ENCODE measurements around the gene IRF2BP2. TPM values are rescaled to one million over a fixed set of nuclear protein-coding genes. Genes with fewer than 3 reads are reported as not detected.
A peak's percentile ranks its signal among the peaks of the same experiment; 100 is the strongest.

The IRF2BP2 gene
- total and polyA plus RNA-seq, 10 of the 15 experiments (the other 5 are each of a cell fraction or from before 2014, with no cell fraction given) = 7.5 to 114 (median 52.3) TPM

GRCh38 chr1:234597894-234598293 is 12.1 kb downstream of the IRF2BP2 start (continued):
- TF ChIP-seq, protein P1, sequence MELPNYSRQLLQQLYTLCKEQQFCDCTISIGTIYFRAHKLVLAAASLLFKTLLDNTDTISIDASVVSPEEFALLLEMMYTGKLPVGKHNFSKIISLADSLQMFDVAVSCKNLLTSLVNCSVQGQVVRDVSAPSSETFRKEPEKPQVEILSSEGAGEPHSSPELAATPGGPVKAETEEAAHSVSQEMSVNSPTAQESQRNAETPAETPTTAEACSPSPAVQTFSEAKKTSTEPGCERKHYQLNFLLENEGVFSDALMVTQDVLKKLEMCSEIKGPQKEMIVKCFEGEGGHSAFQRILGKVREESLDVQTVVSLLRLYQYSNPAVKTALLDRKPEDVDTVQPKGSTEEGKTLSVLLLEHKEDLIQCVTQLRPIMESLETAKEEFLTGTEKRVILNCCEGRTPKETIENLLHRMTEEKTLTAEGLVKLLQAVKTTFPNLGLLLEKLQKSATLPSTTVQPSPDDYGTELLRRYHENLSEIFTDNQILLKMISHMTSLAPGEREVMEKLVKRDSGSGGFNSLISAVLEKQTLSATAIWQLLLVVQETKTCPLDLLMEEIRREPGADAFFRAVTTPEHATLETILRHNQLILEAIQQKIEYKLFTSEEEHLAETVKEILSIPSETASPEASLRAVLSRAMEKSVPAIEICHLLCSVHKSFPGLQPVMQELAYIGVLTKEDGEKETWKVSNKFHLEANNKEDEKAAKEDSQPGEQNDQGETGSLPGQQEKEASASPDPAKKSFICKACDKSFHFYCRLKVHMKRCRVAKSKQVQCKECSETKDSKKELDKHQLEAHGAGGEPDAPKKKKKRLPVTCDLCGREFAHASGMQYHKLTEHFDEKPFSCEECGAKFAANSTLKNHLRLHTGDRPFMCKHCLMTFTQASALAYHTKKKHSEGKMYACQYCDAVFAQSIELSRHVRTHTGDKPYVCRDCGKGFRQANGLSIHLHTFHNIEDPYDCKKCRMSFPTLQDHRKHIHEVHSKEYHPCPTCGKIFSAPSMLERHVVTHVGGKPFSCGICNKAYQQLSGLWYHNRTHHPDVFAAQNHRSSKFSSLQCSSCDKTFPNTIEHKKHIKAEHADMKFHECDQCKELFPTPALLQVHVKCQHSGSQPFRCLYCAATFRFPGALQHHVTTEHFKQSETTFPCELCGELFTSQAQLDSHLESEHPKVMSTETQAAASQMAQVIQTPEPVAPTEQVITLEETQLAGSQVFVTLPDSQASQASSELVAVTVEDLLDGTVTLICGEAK (IDR thresholded peaks at IDR 0.05; ENCODE audit: borderline replicate concordance) = no peak
- no peak for TF ChIP-seq ZNF24 (IDR thresholded peaks at IDR 0.05)
- no peak for TF ChIP-seq RAD51 (IDR thresholded peaks at IDR 0.05)
- no peak for TF ChIP-seq POLR2A (IDR thresholded peaks at IDR 0.05; ENCODE audit: low read depth, low read length)
- no peak for TF ChIP-seq TCF7 (IDR thresholded peaks at IDR 0.05; ENCODE audit: borderline replicate concordance)
- TF ChIP-seq, protein P2, sequence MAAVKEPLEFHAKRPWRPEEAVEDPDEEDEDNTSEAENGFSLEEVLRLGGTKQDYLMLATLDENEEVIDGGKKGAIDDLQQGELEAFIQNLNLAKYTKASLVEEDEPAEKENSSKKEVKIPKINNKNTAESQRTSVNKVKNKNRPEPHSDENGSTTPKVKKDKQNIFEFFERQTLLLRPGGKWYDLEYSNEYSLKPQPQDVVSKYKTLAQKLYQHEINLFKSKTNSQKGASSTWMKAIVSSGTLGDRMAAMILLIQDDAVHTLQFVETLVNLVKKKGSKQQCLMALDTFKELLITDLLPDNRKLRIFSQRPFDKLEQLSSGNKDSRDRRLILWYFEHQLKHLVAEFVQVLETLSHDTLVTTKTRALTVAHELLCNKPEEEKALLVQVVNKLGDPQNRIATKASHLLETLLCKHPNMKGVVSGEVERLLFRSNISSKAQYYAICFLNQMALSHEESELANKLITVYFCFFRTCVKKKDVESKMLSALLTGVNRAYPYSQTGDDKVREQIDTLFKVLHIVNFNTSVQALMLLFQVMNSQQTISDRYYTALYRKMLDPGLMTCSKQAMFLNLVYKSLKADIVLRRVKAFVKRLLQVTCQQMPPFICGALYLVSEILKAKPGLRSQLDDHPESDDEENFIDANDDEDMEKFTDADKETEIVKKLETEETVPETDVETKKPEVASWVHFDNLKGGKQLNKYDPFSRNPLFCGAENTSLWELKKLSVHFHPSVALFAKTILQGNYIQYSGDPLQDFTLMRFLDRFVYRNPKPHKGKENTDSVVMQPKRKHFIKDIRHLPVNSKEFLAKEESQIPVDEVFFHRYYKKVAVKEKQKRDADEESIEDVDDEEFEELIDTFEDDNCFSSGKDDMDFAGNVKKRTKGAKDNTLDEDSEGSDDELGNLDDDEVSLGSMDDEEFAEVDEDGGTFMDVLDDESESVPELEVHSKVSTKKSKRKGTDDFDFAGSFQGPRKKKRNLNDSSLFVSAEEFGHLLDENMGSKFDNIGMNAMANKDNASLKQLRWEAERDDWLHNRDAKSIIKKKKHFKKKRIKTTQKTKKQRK (IDR thresholded peaks at IDR 0.05; ENCODE audit: low read depth, low read length) = no peak
- peak; percentile 60; the same call in 1 of the 2 replicates for TF ChIP-seq ZNF217 (IDR thresholded peaks at IDR 0.05)
- no peak for TF ChIP-seq KAT2A (conservative IDR thresholded peaks at IDR 0.05; ENCODE audit: control insufficient read depth, low read depth, low read length)
- TF ChIP-seq IKZF1 (conservative IDR thresholded peaks at IDR 0.05) = no peak
- TF ChIP-seq BRCA1 (IDR thresholded peaks at IDR 0.05; ENCODE audit: low read depth, low read length) = no peak
- TF ChIP-seq NR2F1 (conservative IDR thresholded peaks at IDR 0.05) = no peak
- TF ChIP-seq ASH2L (IDR thresholded peaks at IDR 0.05; ENCODE audit: borderline replicate concordance, low read depth) = no peak
- TF ChIP-seq ZBED1 (IDR thresholded peaks at IDR 0.05; ENCODE audit: borderline replicate concordance) = no peak
- no peak for TF ChIP-seq REST (IDR thresholded peaks at IDR 0.05; ENCODE audit: low read depth, low read length)
- no peak for TF ChIP-seq PRDM15 (CRISPR knock-in tag; IDR thresholded peaks at IDR 0.05)
- peak; percentile 12; the same call in 1 of the 2 replicates for TF ChIP-seq RUNX3 (IDR thresholded peaks at IDR 0.05; ENCODE audit: low read length)
